IMR-90 (cell line): ENCODE data around the gene TFAP2A. TPM values are rescaled to one million over a fixed set of nuclear protein-coding genes. Genes with fewer than 3 reads are reported as not detected.

ENCODE experiments used
- ATAC-seq: fragments of 200-7000 bp; cut with Tn5 transposase; 2 replicates; pipeline ENCODE4 v1.9.1; 2020; ENCODE audit warnings: low read depth, mild to moderate bottlenecking, moderate library complexity
- BruUV-seq: library from RNA; stranded (reverse); fragments of 400-500 nt; replicated peaks from 2 replicates; lab custom pipeline; 2021; lab: Mats Ljungman, UMichigan
- CTCF ChIA-PET: fragments of 300-600 bp; formaldehyde crosslinking; extraction: SDS; loops from one replicate; lab custom pipeline; 2021; ENCODE audit warnings: antibody characterized with exemption; lab: Yijun Ruan, JAX
- POLR2A ChIA-PET: fragments of 300-600 bp; sonication (Branson Sonifier 250); formaldehyde crosslinking; loops from one replicate; lab custom pipeline; 2022; ENCODE audit warnings: antibody characterized with exemption; ENCODE audit not compliant: unreplicated experiment; lab: Charles Lee
- DNase-seq: peaks from one replicate; pipeline ENCODE4 v3.0.0; 2013
- H2AFZ ChIP-seq: replicated peaks from 2 replicates; pipeline ENCODE3; 2013; ENCODE audit warnings: low read length, mild to moderate bottlenecking; ENCODE audit not compliant: poor library complexity
- H2AK5ac ChIP-seq: 2 replicates; pipeline ENCODE4 v1.6.1; 2013; ENCODE audit warnings: low read depth, low read length, inconsistent platforms
- H2AK9ac ChIP-seq: replicated peaks from 2 replicates; pipeline ENCODE3; 2013; ENCODE audit warnings: mild to moderate bottlenecking, low read depth, low read length, moderate library complexity; ENCODE audit not compliant: poor library complexity
- H2BK120ac ChIP-seq: 2 replicates; pipeline ENCODE4 v1.6.1; 2013; ENCODE audit warnings: low read depth, low read length, inconsistent platforms
- H2BK15ac ChIP-seq: 3 replicates; pipeline ENCODE4 v1.6.1; 2013; ENCODE audit warnings: low read depth, low read length, inconsistent platforms
- H2BK20ac ChIP-seq: 2 replicates; pipeline ENCODE4 v1.6.1; 2013; ENCODE audit warnings: low read depth, mild to moderate bottlenecking, inconsistent platforms, low read length, moderate library complexity
- H2BK5ac ChIP-seq: 2 replicates; pipeline ENCODE4 v1.6.1; 2013; ENCODE audit warnings: mild to moderate bottlenecking, low read depth, low read length, inconsistent platforms; ENCODE audit not compliant: poor library complexity, severe bottlenecking
- H3K14ac ChIP-seq: replicated peaks from 2 replicates; pipeline ENCODE4 v1.6.1; 2013; ENCODE audit warnings: low read depth, low read length, inconsistent platforms
- H3K18ac ChIP-seq: 2 replicates; pipeline ENCODE4 v1.6.1; 2013; ENCODE audit warnings: low read depth, low read length, control low read depth
- H3K23ac ChIP-seq: 2 replicates; pipeline ENCODE4 v1.6.1; 2013; ENCODE audit warnings: low read depth, low read length, inconsistent platforms
- H3K27ac ChIP-seq: 2 replicates; pipeline ENCODE4 v1.5.1; 2013; ENCODE audit warnings: mild to moderate bottlenecking, control low read depth, low read length; ENCODE audit not compliant: insufficient read depth
- H3K27me3 ChIP-seq: 2 replicates; pipeline ENCODE4 v1.6.1; 2013; ENCODE audit warnings: low read length; ENCODE audit not compliant: control insufficient read depth, insufficient read depth
- H3K36me3 ChIP-seq: 2 replicates; pipeline ENCODE4 v1.6.1; 2013; ENCODE audit warnings: low read length, mixed read lengths; ENCODE audit not compliant: control insufficient read depth, insufficient read depth
- H3K4ac ChIP-seq: 2 replicates; pipeline ENCODE4 v1.6.1; 2013; ENCODE audit warnings: low read depth, low read length, inconsistent platforms
- H3K4me1 ChIP-seq: 2 replicates; pipeline ENCODE4 v1.6.1; 2013; ENCODE audit warnings: low read length, mixed read lengths; ENCODE audit not compliant: control insufficient read depth, insufficient read depth
- H3K4me2 ChIP-seq: 2 replicates; pipeline ENCODE4 v1.6.1; 2013; ENCODE audit warnings: low read depth, mild to moderate bottlenecking, control low read depth, low read length, moderate library complexity
- H3K4me3 ChIP-seq: 2 replicates; pipeline ENCODE4 v1.5.1; 2013; ENCODE audit warnings: low read depth, mild to moderate bottlenecking, control low read depth, low read length, moderate library complexity; ENCODE audit not compliant: insufficient read depth
- H3K56ac ChIP-seq: 2 replicates; pipeline ENCODE4 v1.6.1; 2013; ENCODE audit warnings: low read length, inconsistent platforms; ENCODE audit not compliant: insufficient read depth; ENCODE audit errors: extremely low read depth
- H3K79me1 ChIP-seq, 2 experiments: 2 replicates each; pipeline ENCODE4 v1.6.1; 2013; ENCODE audit warnings: low read length in 2 of 2, inconsistent platforms in 1 of 2, low read depth in 1 of 2
- H3K9ac ChIP-seq: 2 replicates; pipeline ENCODE4 v1.6.1; 2013; ENCODE audit warnings: low read depth, low read length, control low read depth
- H3K9me1 ChIP-seq: 2 replicates; pipeline ENCODE4 v1.6.1; 2013; ENCODE audit warnings: low read length, inconsistent platforms; ENCODE audit not compliant: insufficient read depth
- H3K9me3 ChIP-seq: 2 replicates; pipeline ENCODE4 v1.6.1; 2013; ENCODE audit warnings: low read length; ENCODE audit not compliant: control insufficient read depth, insufficient read depth
- H4K20me1 ChIP-seq: 2 replicates; pipeline ENCODE4 v1.6.1; 2013; ENCODE audit warnings: low read length, inconsistent platforms; ENCODE audit not compliant: insufficient read depth
- H4K5ac ChIP-seq: 2 replicates; pipeline ENCODE4 v1.6.1; 2013; ENCODE audit warnings: mild to moderate bottlenecking, low read depth, low read length, control low read depth
- H4K8ac ChIP-seq, 2 experiments: 2 replicates each; pipeline ENCODE4 v1.6.1; 2013; ENCODE audit warnings: low read depth in 2 of 2, low read length in 2 of 2, control low read depth in 1 of 2, inconsistent platforms in 1 of 2
- H4K91ac ChIP-seq: 2 replicates; pipeline ENCODE4 v1.6.1; 2013; ENCODE audit warnings: low read depth, low read length, inconsistent platforms; ENCODE audit not compliant: insufficient read depth
- CEBPB ChIP-seq: IDR thresholded peaks from 2 replicates; pipeline ENCODE4 v1.6.1; 2012; ENCODE audit warnings: low read depth, low read length, improper control_type of control experiment
- RAD21 ChIP-seq: IDR thresholded peaks from 2 replicates; pipeline ENCODE4 v1.6.1; 2012; ENCODE audit warnings: low read length, improper control_type of control experiment
- RFX5 ChIP-seq: IDR thresholded peaks from 2 replicates; pipeline ENCODE4 v1.8.0; 2012; ENCODE audit warnings: low read depth, mild to moderate bottlenecking, low read length, moderate library complexity
- WGBS, 2 experiments: methylation state at CpG; one replicate each; pipeline versions ENCODE4 v1.1.5 to v1.1.7; 2013; ENCODE audit warnings: missing lambda C conversion rate in 2 of 2; ENCODE audit not compliant: insufficient read length in 1 of 2; ENCODE audit errors: extremely low coverage in 2 of 2; 5-methylcytosine and 5-hydroxymethylcytosine counted together
- dilution Hi-C: fragments of 300-500 bp; cut with HindIII; formaldehyde crosslinking; loops from one replicate; pipeline ENCODE4 v1.14.3; 2018; ENCODE audit warnings: low sequenced_read_pairs; ENCODE audit not compliant: unreplicated experiment
- in situ Hi-C: fragments of 300-500 bp; cut with MboI; formaldehyde crosslinking; loops from 3 replicates; pipeline ENCODE4 v1.14.3; 2019; ENCODE audit warnings: low sequenced_read_pairs, inconsistent platforms, mixed read lengths
- intact Hi-C: fragments of 100-400 bp; cut with micrococcal nuclease; formaldehyde crosslinking; loops from 2 replicates; pipeline ENCODE4 v1.10.0; 2022
- polyA plus RNA-seq, 3 experiments: library from polyadenylated mRNA; depleted of rRNA; stranded (reverse); fragments of >200 nt; gene quantifications; 2 replicates each; pipeline ENCODE4 v1.2.3, GENCODE V29; 2012; ENCODE audit warnings: low replicate concordance in 1 of 3
- total RNA-seq: library from RNA; depleted of rRNA; stranded (reverse); fragments of >200 nt; gene quantifications from 2 replicates; pipeline ENCODE4 v1.2.3, GENCODE V29; 2012

The TFAP2A gene
- total and polyA plus RNA-seq, 2 of the 4 experiments (the other 2 are of a cell fraction) = 0.72 to 7.1 TPM

DNA sequence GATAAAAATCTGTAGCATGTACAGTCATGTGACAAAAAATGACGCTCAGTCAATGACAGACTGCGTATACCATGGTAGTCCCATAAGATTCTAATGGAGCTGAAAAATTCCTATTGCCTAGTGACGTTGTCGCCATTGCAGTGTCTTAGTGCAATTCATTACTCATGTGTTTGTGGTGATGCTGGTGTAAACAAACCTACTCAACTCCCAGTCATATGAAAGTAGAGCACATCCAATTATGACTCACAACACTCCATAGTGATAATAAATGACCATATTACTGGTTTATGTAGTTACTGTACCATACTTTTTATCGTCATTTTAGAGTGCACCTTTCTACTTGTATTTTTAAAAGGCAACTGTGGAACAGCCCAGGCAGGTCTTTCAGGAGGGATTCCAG, 45.0 kb downstream of the TFAP2A start:
- H2BK15ac ChIP-seq = no peak overlapping the region
- H3K23ac ChIP-seq = no peak overlapping the region
- H3K9ac ChIP-seq = no peak overlapping the region
- no peaks in the 10 kb centered on the region for H3K79me1 ChIP-seq
- TF ChIP-seq CEBPB (peak; percentile 8; the same call in 1 of the 2 replicates), RFX5 (no peak), RAD21 (no peak)
- H3K4ac ChIP-seq = no peak overlapping the region
- H4K5ac ChIP-seq = no peak overlapping the region
- no peak overlapping the region for H4K91ac ChIP-seq
- H3K18ac ChIP-seq = no peak overlapping the region
- POLR2A ChIA-PET = interaction anchor here (0.6 kb wide), 1 partner anchor 112 kb away, joined by 5 read pairs; no protein-coding TSS in a partner anchor
- no peak overlapping the region for H2BK120ac ChIP-seq
- CTCF ChIA-PET = interaction anchor here (0.7 kb wide), 1 partner anchor 657 kb away, joined by 3 read pairs; no protein-coding TSS in a partner anchor
- no peak overlapping the region for H3K4me3 ChIP-seq
- no peak overlapping the region for H2AFZ ChIP-seq
- H3K9me3 ChIP-seq = no peaks in the 10 kb centered on the region
- no peak overlapping the region for H3K14ac ChIP-seq
- no CpG with 5 or more reads among the region's 5 CpGs for WGBS, 2 experiments
- H2AK5ac ChIP-seq = no peak overlapping the region
- no peak overlapping the region for H2BK5ac ChIP-seq
- no peak overlapping the region for H3K4me2 ChIP-seq
- intact Hi-C loops = no loop called here
- H4K20me1 ChIP-seq = no peaks in the 10 kb centered on the region
- H3K4me1 ChIP-seq = peaks cover 2% of the 10 kb centered on the region; the same call in 1 of the 2 replicates
- no TSS peak for BruUV-seq
- DNase-seq (peak; percentile 41), ATAC-seq (no peak; the same call in 1 of the 2 replicates)
- no peak overlapping the region for H2BK20ac ChIP-seq
- no peaks in the 10 kb centered on the region for H3K36me3 ChIP-seq
- no peak overlapping the region for H2AK9ac ChIP-seq
- H3K56ac ChIP-seq = no peak overlapping the region
- H3K9me1 ChIP-seq = no peaks in the 10 kb centered on the region
- dilution Hi-C loops = no loop called here
- no peaks in the 10 kb centered on the region for H3K27me3 ChIP-seq
- H3K27ac ChIP-seq = no peak overlapping the region
- in situ Hi-C loops = no loop called here
- no peak overlapping the region for H4K8ac ChIP-seq
